GM19455 (cell line): Measurements from ENCODE around the gene RPLP2.
A peak's percentile ranks its signal among the peaks of the same experiment; 100 is the strongest.

ENCODE experiments used
- ATAC-seq: cut with Tn5 transposase; IDR thresholded peaks from one replicate; pipeline ENCODE4 v1.9.1; 2021; ENCODE audit not compliant: unreplicated experiment

Gene RPLP2

GRCh38 chr11:773425-773824 lies 36.3 kb upstream of the RPLP2 start:
- ATAC-seq: no peak

DNA sequence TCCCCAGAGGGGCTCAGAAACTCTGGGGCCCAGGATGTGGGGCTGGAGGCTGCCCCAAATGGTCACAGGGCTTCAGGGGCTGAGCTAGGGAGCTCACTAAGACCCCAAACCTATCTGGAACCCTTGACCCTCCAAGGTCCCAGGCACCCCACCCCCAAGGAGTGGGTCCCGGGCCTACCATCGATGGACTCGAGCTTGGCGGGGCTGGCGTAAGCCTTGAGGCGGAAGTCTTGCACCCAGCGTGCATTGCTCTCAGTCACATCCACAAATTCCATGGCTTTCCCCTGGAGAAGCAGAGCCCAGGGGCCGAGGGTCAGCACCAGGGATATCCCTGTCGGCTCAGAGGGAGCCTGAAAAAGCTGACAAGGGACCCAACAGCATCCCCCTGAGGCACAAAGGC lies 35.9 kb upstream of the RPLP2 start:
- no peak for ATAC-seq

- no peak for ATAC-seq
Observed at GRCh38 chr11:774873-775592, 34.7 kb upstream of the RPLP2 start.

GRCh38 chr11:776263-776560 lies 33.6 kb upstream of the RPLP2 start:
- no peak for ATAC-seq

- peak; percentile 42 for ATAC-seq
Observed at GRCh38 chr11:776561-777287, 33.0 kb upstream of the RPLP2 start.

GRCh38 chr11:777288-778255 lies 32.2 kb upstream of the RPLP2 start, which contains the start of gene GATD1:
Gene GATD1 (minus strand): TSS chr11:777487. CDS start chr11:777462, 25 bp downstream.
- ATAC-seq: peak; percentile 72

DNA sequence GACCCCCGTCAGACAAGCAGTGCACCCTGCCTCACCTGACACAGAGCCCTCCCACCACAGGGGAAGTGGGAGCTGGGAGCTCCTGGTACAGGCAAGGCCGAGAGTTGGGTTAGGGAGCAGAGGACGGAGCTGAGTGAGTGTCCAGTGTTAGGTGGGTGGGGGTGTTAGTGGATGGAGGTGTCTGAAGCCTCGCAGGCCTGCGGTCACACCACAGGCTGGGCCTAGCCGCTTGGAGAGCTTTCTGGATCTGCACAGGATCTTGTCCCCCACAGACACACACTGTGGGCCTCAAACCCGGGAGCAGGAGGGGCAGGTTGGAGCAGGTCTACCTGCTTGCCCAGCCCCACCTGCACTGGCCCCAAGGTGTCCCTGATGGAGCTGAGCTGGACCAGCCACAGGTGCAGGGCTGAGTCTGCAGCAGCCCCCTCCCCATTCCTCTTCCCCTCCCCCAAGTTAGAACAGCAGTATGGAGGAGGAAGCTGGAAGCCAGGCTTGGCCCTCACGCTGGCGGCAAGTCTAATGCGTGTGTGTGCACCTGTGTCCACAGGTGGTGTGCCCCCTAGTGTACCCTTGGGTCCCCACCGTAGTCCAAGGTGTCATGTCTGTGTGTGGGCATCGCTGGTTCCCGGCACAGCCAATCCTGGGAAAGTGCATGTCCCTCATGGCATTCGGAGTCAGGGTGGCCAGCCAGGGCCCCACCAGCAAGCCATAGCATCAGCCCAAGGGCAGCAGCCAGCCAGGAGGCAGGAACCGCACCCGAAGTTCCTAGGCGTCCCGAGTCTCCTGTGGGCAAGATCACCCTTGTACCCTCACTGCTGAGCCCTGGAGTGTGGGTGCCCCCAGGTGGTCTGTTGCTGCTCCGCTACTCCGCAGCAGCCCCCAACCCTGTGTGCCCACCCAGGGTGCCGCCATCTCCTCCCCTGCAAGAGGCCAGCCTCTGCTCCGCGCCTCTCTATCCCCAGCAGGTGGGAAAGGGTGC lies 30.5 kb upstream of the RPLP2 start:
- no peak for ATAC-seq

- ATAC-seq: no peak
Observed at GRCh38 chr11:779955-780532, 29.7 kb upstream of the RPLP2 start.

DNA sequence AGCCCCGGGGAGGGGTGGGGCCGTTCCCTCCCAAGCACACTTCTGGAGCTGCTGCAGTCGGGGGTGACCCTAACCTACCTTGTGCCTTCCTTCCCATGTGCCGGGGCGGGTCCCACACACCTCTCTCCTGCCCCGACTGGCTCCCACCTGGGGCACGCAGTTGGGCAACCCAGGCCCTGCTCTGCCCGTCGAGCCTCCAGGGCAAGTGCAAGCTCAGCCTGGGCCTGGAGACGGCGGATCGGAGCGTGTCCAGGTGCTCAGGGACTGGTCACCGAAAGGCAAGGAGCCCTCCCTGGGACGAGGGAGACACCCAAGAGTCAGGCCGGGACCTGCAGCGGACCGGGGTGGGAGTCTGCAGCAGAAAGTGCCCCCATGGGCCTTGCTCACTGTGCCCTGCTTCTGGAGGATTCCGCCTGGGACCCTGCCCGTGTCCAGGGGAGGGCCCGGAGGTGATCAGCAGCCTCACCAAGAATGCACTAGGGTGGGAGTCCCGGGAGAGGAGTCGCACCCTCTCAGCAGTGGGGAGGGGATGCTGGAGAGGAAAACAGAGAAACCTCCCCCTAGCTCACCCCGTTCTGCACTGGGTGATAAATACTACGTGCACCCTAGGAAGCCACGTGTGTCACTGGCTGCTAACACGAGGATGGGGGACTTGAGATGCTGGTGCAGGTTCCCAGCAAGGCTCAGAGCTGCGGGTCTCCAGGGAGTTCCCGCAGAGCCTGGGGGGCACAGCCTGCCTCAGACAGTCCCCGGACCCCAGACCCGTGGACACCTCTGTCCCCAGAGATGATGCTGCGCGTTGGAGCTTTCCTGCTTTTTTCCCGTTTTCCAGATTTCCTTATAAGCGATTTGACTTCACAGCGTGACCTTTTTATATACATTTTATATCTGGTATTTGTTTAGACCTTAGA lies 27.2 kb upstream of the RPLP2 start:
- ATAC-seq: no peak

DNA sequence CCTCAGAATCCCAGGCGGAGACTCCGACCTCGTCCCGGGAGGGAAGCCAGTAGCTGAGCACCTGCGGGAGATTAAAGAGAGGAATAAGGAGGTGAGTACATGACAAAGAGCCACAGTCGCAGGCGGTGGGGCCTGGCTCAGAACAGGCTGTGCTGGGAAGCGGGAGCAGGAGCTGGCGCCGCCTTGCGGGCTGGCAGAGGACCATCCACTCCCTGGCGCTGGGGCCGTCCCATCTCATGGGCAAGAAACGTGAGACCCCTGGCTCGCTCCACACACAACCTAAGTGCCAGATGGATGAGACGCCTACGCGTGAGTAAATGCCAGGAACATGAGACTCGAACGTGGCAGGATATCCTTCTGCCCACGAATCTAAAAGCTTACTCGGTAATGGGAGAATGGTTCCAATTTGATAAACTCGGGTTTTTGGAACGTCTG lies 26.2 kb upstream of the RPLP2 start:
- ATAC-seq: no peak

GRCh38 chr11:786235-787083 lies 23.3 kb upstream of the RPLP2 start:
- no peak for ATAC-seq

- no peak for ATAC-seq
Observed at GRCh38 chr11:787084-787675, 22.6 kb upstream of the RPLP2 start.

GRCh38 chr11:788009-788640 lies 21.6 kb upstream of the RPLP2 start:
- no peak for ATAC-seq

GRCh38 chr11:788953-789940 lies 20.5 kb upstream of the RPLP2 start:
- ATAC-seq: no peak

GRCh38 chr11:789943-790342 lies 19.8 kb upstream of the RPLP2 start, which contains the start of gene CEND1:
Gene CEND1 (minus strand): TSS chr11:790090. CDS start chr11:788576, 1,514 bp downstream.
- no peak for ATAC-seq
